Adrenal gland (tissue), 5 donors: ENCODE measurements around the gene ZNF678.

Source experiments
- POLR2A ChIP-seq, 2 donors: fragments of 450-650 bp; IDR thresholded peaks; one replicate each; pipeline ENCODE4 v1.6.1; 2017; ENCODE audit warnings: antibody characterized with exemption in 2 of 2, mild to moderate bottlenecking in 2 of 2, moderate library complexity in 1 of 2
- TF ChIP-seq, protein P1 (sequence below), 6 experiments: fragments of 450-650 bp in 4 of 6; fragments of 200-600 bp in 2 of 6; sonication (generic) in 1 of 6; IDR thresholded peaks; 1 replicate in 5 of 6; 2 replicates in 1 of 6; pipeline versions ENCODE4 v1.5.1 to v1.8.0; 2016 to 2021; ENCODE audit warnings: antibody characterized with exemption in 6 of 6, mild to moderate bottlenecking in 2 of 6, moderate library complexity in 1 of 6
- donor health status: DM: no; HTN: no; CAD: no.

GRCh38 chr1:227518876-227519275 lies 44.5 kb upstream of the ZNF678 start:
- TF ChIP-seq, protein P1, sequence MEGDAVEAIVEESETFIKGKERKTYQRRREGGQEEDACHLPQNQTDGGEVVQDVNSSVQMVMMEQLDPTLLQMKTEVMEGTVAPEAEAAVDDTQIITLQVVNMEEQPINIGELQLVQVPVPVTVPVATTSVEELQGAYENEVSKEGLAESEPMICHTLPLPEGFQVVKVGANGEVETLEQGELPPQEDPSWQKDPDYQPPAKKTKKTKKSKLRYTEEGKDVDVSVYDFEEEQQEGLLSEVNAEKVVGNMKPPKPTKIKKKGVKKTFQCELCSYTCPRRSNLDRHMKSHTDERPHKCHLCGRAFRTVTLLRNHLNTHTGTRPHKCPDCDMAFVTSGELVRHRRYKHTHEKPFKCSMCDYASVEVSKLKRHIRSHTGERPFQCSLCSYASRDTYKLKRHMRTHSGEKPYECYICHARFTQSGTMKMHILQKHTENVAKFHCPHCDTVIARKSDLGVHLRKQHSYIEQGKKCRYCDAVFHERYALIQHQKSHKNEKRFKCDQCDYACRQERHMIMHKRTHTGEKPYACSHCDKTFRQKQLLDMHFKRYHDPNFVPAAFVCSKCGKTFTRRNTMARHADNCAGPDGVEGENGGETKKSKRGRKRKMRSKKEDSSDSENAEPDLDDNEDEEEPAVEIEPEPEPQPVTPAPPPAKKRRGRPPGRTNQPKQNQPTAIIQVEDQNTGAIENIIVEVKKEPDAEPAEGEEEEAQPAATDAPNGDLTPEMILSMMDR (IDR thresholded peaks at IDR 0.05) = no peak
- no peak for TF ChIP-seq POLR2A (IDR thresholded peaks at IDR 0.05)
